ENCODE measurements around the gene KANSL1. TPM values are rescaled to one million over a fixed set of nuclear protein-coding genes. Genes with fewer than 3 reads are reported as not detected.

The KANSL1 gene
- total and polyA plus RNA-seq, 10 of the 15 experiments (the other 5 are each of a cell fraction or from before 2014, with no cell fraction given), result 4.7 to 60.6 (median 28.0) TPM

GRCh38 chr17:46152423-46152822, 40.8 kb downstream of the KANSL1 start:
- intact Hi-C loops (cut with micrococcal nuclease; ENCODE audit: unreplicated experiment), result no loop called here
- Histone ChIP-seq H4K20me1 (ENCODE audit: control insufficient read depth, insufficient read depth) (peaks cover 14% of the 10 kb centered on the region; the same call in 1 of the 2 replicates), H3K9ac (ENCODE audit: control insufficient read depth, insufficient read depth, low read length) (0 out of 2 replicates have a peak overlapping the region, but pooled peaks have one; percentile 7), H3K27me3 (replicated peaks in 1 of 2; ENCODE audit: control insufficient read depth in 2 of 2, insufficient read depth in 2 of 2, low read length in 1 of 2) (no peaks in the 10 kb centered on the region), H3K36me3 (ENCODE audit: control insufficient read depth in 2 of 2, insufficient read depth in 2 of 2, low read length in 1 of 2) (no peaks in the 10 kb centered on the region; a peak in 1 of 4 replicates), H3K9me3 (replicated peaks; ENCODE audit: control insufficient read depth, insufficient read depth, low read length) (no peaks in the 10 kb centered on the region), H2AFZ (ENCODE audit: control insufficient read depth, low read depth, low read length) (no peak overlapping the region), H3K79me2 (ENCODE audit: control insufficient read depth, insufficient read depth, low read length) (peaks cover 96% of the 10 kb centered on the region), H3K27ac (ENCODE audit: control insufficient read depth, insufficient read depth) (peak overlapping the region; percentile 47), H3K4me1 (ENCODE audit: control insufficient read depth, insufficient read depth, low read length) (peaks cover 84% of the 10 kb centered on the region), H3K4me3 (no peak overlapping the region; the same call in 1 of the 2 replicates), H3K4me2 (ENCODE audit: control insufficient read depth, insufficient read depth) (peak overlapping the region; percentile 38; the same call in 1 of the 2 replicates)
- RAD21 ChIA-PET (ENCODE audit: unreplicated experiment), result interaction anchor here (1.6 to 11.0 kb wide), 4 partner anchors 8 to 40 kb away, joined by 4 to 130 read pairs (median 54); partner anchors contain the start of gene KANSL1
- SMC1A ChIA-PET (ENCODE audit: uncharacterized antibody, unreplicated experiment), result interaction anchor here (0.6 to 18.2 kb wide), 12 partner anchors 8 to 123 kb away, joined by 3 to 478 read pairs (median 10); no protein-coding TSS in a partner anchor
- in situ Hi-C loops (cut with MboI), result no loop called here
- peak; percentile 48 for DNase-seq (ENCODE audit: low read depth, low spot score)
- FAIRE-seq, result no peak
- 0% methylated on average over 2 of the region's 2 CpGs for WGBS (ENCODE audit: insufficient coverage, insufficient replicate concordance, low lambda C conversion rate, missing lambda C conversion rate)
- CTCF ChIA-PET, result interaction anchor here (0.9 to 7.4 kb wide), 10 partner anchors 8 to 108 kb away, joined by 3 to 64 read pairs (median 6); partner anchors contain the start of gene KANSL1
- POLR2A ChIA-PET, result interaction anchor here (0.6 to 8.1 kb wide), 11 partner anchors 9 to 577 kb away, joined by 3 to 124 read pairs (median 4); no protein-coding TSS in a partner anchor
- peak; percentile 29 for ATAC-seq
- BruUV-seq (replicated peaks), result no TSS peak
- TF ChIP-seq ZNF207 (IDR thresholded peaks at IDR 0.05; ENCODE audit: borderline replicate concordance) (no peak), BHLHE40 (IDR thresholded peaks at IDR 0.05; ENCODE audit: borderline replicate concordance in 1 of 2, low read depth in 2 of 2, low read length in 1 of 2) (peak in 1 of 2 experiments; percentile 5; a peak in 1 of 4 replicates), MTA3 (IDR thresholded peaks at IDR 0.05; ENCODE audit: borderline replicate concordance, low read length) (peak; percentile 74; the same call in 1 of the 2 replicates), ZSCAN29 (IDR thresholded peaks at IDR 0.05) (no peak), LARP7 (IDR thresholded peaks at IDR 0.05) (no peak), TBL1XR1 (IDR thresholded peaks at IDR 0.05; ENCODE audit: low read depth, low read length) (peak; percentile 64; the same call in 1 of the 2 replicates), ZNF24 (IDR thresholded peaks at IDR 0.05) (0 out of 2 replicates have a peak, but pooled peaks have one; percentile 36), TCF12 (IDR thresholded peaks at IDR 0.05; ENCODE audit: low read depth, low read length) (0 out of 2 replicates have a peak, but pooled peaks have one; percentile 60), RAD21 (IDR thresholded peaks at IDR 0.05; ENCODE audit: insufficient read depth, low read depth, low read length) (0 out of 2 replicates have a peak, but pooled peaks have one; percentile 5), BCL11A (IDR thresholded peaks at IDR 0.05; ENCODE audit: low read depth, low read length) (0 out of 2 replicates have a peak, but pooled peaks have one; percentile 16), ZNF217 (IDR thresholded peaks at IDR 0.05) (no peak), TAF1 (IDR thresholded peaks at IDR 0.05; ENCODE audit: borderline replicate concordance, low read depth, low read length) (no peak), DPF2 (IDR thresholded peaks at IDR 0.05) (peak; percentile 51; the same call in 1 of the 2 replicates), JUNB (IDR thresholded peaks at IDR 0.05) (peak; percentile 80), TCF3 (IDR thresholded peaks at IDR 0.05; ENCODE audit: borderline replicate concordance, insufficient read depth, low read depth, low read length) (peak; percentile 66; the same call in 1 of the 2 replicates), MEF2B (IDR thresholded peaks at IDR 0.05; ENCODE audit: partially characterized antibody, poor library complexity, severe bottlenecking) (peak; percentile 42), STAT3 (IDR thresholded peaks at IDR 0.05; ENCODE audit: low read depth, low read length) (no peak), SUZ12 (IDR thresholded peaks at IDR 0.05; ENCODE audit: unreplicated experiment) (no peak), ATF7 (IDR thresholded peaks at IDR 0.05; ENCODE audit: low read depth) (peak; percentile 52; the same call in 1 of the 2 replicates), KAT2A (conservative IDR thresholded peaks at IDR 0.05; ENCODE audit: control insufficient read depth, low read depth, low read length) (no peak), HDAC2 (IDR thresholded peaks at IDR 0.05) (no peak)
- TF ChIP-seq, protein P1, sequence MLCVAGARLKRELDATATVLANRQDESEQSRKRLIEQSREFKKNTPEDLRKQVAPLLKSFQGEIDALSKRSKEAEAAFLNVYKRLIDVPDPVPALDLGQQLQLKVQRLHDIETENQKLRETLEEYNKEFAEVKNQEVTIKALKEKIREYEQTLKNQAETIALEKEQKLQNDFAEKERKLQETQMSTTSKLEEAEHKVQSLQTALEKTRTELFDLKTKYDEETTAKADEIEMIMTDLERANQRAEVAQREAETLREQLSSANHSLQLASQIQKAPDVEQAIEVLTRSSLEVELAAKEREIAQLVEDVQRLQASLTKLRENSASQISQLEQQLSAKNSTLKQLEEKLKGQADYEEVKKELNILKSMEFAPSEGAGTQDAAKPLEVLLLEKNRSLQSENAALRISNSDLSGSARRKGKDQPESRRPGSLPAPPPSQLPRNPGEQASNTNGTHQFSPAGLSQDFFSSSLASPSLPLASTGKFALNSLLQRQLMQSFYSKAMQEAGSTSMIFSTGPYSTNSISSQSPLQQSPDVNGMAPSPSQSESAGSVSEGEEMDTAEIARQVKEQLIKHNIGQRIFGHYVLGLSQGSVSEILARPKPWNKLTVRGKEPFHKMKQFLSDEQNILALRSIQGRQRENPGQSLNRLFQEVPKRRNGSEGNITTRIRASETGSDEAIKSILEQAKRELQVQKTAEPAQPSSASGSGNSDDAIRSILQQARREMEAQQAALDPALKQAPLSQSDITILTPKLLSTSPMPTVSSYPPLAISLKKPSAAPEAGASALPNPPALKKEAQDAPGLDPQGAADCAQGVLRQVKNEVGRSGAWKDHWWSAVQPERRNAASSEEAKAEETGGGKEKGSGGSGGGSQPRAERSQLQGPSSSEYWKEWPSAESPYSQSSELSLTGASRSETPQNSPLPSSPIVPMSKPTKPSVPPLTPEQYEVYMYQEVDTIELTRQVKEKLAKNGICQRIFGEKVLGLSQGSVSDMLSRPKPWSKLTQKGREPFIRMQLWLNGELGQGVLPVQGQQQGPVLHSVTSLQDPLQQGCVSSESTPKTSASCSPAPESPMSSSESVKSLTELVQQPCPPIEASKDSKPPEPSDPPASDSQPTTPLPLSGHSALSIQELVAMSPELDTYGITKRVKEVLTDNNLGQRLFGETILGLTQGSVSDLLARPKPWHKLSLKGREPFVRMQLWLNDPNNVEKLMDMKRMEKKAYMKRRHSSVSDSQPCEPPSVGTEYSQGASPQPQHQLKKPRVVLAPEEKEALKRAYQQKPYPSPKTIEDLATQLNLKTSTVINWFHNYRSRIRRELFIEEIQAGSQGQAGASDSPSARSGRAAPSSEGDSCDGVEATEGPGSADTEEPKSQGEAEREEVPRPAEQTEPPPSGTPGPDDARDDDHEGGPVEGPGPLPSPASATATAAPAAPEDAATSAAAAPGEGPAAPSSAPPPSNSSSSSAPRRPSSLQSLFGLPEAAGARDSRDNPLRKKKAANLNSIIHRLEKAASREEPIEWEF (IDR thresholded peaks at IDR 0.05; ENCODE audit: insufficient replicate concordance, low read depth, low read length), result no peak
